GM18511 (cell line): ENCODE measurements around the gene RPP25.
A peak's percentile ranks its signal among the peaks of the same experiment; 100 is the strongest.

ENCODE experiments used
- ATAC-seq: cut with Tn5 transposase; IDR thresholded peaks from one replicate; pipeline ENCODE4 v1.9.1; 2021; ENCODE audit warnings: mild to moderate bottlenecking, moderate library complexity; ENCODE audit not compliant: unreplicated experiment

The RPP25 gene, protein sequence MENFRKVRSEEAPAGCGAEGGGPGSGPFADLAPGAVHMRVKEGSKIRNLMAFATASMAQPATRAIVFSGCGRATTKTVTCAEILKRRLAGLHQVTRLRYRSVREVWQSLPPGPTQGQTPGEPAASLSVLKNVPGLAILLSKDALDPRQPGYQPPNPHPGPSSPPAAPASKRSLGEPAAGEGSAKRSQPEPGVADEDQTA

DNA sequence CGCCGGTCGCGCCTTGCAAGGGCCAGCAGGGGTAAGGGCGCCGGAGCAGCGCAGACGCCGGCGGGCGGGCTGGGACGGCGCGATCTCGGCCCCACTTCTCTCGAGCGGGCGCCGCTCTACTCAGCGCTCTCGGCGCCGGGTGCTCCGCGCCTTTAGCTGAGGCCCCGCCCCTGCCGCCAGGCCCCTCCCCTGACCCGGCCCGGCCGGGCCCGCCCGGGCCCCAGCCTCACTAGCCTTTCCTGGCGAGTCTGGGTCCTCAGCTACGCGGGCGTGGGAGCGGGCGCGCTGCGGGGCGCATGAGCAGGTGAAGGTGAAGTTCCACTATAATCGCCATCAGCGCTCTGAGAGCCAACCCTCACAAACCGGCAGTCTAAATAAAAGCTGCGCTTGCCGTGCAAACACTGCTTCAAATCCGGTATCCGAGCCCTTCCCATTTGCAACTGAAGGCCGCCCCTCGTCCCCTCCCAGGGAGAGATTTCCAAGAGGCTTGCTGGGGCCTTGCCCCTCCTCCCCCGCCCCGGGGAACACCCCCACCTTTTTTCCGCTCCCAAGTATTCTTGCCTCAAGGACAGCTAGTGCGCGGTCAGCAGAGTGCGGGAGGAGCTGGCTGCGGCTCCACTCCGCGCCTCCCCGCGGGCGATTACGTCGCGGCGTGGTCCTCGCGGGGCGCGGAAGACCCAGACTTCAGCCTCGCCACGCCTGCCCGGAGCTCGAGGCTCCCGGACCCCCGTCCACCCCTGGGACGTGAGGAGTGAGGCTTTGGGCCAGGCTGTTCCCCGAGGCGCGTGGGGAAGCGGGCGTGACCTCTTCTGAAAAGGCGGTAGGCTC lies at the start of gene RPP25:
TSS of gene RPP25 (minus strand) at position 125 of the 828 bp plus-strand sequence. CDS start 189 bp downstream, outside the sequence.
- ATAC-seq = peak; percentile 82

DNA sequence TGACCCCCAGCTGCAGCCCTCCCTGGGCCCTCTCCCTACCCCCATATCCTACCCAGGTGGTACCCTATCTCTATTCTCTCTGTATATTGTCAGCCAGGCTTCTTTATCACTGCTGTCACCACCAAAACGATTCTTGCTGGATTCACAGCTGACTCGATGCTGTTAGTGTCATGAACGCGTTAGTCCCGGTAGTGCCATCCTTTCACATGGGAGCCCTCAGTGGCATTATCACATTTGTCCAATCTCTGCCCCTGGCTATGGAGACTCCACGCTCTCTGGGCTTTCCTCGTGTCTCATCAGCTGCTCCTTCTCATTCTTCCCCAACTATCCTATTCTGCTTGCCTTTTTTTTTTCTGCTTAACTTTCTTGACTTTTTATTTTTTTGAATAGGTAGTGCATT lies 45.8 kb upstream of the RPP25 start:
- no peak for ATAC-seq

GRCh38 chr15:75001310-75001709 lies 44.7 kb upstream of the RPP25 start:
- ATAC-seq = no peak

GRCh38 chr15:74997543-74997942 lies 41.0 kb upstream of the RPP25 start:
- ATAC-seq = no peak

DNA sequence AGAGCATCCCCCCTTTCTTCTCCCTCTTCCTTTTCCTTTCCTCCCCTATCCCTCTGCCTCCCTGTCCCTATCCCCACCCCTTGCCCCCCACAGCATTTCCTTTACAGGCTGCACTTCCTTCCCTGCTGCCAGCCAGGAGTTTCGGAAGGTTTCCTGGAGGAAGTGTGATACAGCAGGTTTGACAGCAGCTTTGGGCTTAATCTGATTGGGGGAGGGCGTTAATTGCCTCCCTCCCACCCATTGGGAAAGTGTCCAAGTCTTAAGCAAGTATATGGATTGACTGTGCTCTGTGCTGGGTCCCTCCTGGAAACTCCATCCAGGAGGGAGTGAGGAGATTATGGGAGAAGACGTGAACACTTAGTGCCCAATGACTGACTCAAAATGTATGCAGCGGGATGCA lies 40.6 kb upstream of the RPP25 start:
- ATAC-seq = no peak

GRCh38 chr15:74995779-74996765 lies 39.5 kb upstream of the RPP25 start:
- ATAC-seq = no peak

DNA sequence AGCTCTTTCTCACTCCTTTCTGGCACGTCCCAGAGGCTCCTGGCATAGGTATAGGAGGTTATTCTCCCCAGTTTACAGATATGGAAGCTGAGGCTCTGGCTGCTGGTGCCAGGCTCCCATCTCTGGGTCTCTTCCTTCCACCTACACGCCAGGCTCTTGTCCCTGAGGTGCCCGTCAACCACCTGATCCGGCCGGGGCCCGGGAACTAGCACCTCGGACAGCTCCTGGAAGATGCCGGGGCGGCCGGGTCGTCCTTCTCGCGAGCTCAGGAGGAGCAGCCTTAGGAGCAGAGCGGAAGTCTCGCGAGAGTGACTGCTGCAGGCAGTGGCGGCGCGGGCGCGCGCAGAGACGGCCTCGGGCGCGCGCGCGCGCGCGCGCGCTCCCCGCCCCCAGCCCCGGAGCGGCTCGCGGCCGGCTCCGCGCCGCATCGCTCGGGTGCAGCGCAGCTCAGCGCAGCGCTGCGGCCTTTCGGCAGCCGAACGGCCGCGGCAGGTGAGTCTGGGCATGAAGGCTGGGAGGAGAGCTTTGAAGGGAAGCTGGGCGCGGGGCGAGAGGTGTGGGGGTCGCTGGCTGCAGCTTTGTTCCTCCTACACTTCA lies 38.7 kb upstream of the RPP25 start, which contains the start of gene SCAMP5:
TSS of gene SCAMP5 (plus strand) at position 382 of the 597 bp plus-strand sequence. CDS start 16,277 bp downstream, outside the sequence.
- peak; percentile 78 for ATAC-seq

GRCh38 chr15:74994685-74995084 lies 38.1 kb upstream of the RPP25 start:
- ATAC-seq = no peak

GRCh38 chr15:74994236-74994635 lies 37.7 kb upstream of the RPP25 start:
- ATAC-seq = no peak

- no peak for ATAC-seq
Observed at GRCh38 chr15:74992619-74993018, 36.0 kb upstream of the RPP25 start.

DNA sequence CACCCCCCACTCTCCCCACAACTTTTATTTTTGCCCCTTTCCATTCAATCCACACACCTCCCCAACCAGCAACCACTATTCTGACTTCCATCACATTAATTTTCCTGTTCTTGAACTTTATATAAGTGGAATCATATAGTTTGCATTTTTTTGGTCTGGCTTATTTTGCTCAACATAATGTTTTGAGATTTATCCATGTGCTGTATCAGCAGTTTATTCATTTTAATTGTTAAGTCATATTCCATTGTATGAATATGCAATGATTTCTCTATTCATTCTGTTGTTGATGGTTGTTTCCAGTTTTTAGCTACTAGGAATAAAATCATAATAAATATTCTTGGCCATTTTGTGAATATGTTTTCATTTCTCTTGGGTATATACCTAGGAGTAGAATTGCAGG lies 33.0 kb upstream of the RPP25 start:
- ATAC-seq = no peak

- ATAC-seq = no peak
Observed at GRCh38 chr15:74988007-74988800, 31.6 kb upstream of the RPP25 start.

- peak; percentile 85 for ATAC-seq
Observed at GRCh38 chr15:74983725-74984231, 27.2 kb upstream of the RPP25 start.

DNA sequence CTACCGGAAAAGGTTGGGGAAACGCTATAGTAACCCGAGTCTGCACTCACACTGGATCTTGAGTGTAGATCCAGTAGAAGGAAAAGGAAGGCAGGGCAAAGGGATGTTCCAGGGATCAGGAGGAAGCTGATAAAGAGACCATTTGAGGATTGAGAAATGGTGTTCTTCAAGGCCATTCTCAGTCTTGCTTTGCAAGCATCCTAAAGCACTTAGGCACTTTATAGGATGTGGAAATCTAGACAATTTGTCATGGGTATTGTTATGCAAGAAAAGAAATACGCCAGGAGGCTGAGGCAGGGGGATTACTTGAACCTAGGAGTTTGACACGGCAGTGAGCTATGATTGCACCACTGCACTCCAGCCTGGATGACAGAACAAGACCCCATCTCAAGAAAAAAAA lies 25.6 kb upstream of the RPP25 start:
- ATAC-seq = no peak

- no peak for ATAC-seq
Observed at GRCh38 chr15:74978503-74978902, 21.9 kb upstream of the RPP25 start.

GRCh38 chr15:74978077-74978476 lies 21.5 kb upstream of the RPP25 start:
- no peak for ATAC-seq

GRCh38 chr15:74977599-74977998 lies 21.0 kb upstream of the RPP25 start:
- no peak for ATAC-seq

GRCh38 chr15:74976159-74976558 lies 19.6 kb upstream of the RPP25 start:
- no peak for ATAC-seq

GRCh38 chr15:74967670-74968069 lies 11.1 kb upstream of the RPP25 start:
- ATAC-seq = no peak

- ATAC-seq = no peak
Observed at GRCh38 chr15:74964794-74965193, 8.2 kb upstream of the RPP25 start.
